Activated CD8-positive, alpha-beta memory T cell treated with anti-CD3 and anti-CD28 coated beads for 36 hours (primary cell): Measurements from ENCODE around the gene MGAT4A. TPM values are rescaled to one million over a fixed set of nuclear protein-coding genes. Genes with fewer than 3 reads are reported as not detected.

ENCODE experiments used
- CTCF ChIA-PET: fragments of 350-600 bp; sonication (Branson Sonifier 250); formaldehyde crosslinking; loops from one replicate; lab custom pipeline; 2021; ENCODE audit warnings: antibody characterized with exemption; lab: Charles Lee
- POLR2A ChIA-PET: fragments of 350-600 bp; sonication (Branson Sonifier 250); formaldehyde crosslinking; loops from one replicate; lab custom pipeline; 2021; ENCODE audit warnings: antibody characterized with exemption; lab: Charles Lee
- total RNA-seq, 2 experiments: library from RNA; stranded (reverse); gene quantifications; one replicate each; pipeline ENCODE4 v1.2.3, GENCODE V29; 2021

Gene MGAT4A
- total RNA-seq, 2 experiments from 2014 or later, result 45.2 to 48.7 TPM

- CTCF ChIA-PET, result interaction anchor here (3.2 kb wide), 1 partner anchor 8 kb away, joined by 12 read pairs; no protein-coding TSS in a partner anchor
- POLR2A ChIA-PET, result no interaction called here
Measured at GRCh38 chr2:98696200-98696599, 34.7 kb downstream of the MGAT4A start.

GRCh38 chr2:98695255-98695654, 35.7 kb downstream of the MGAT4A start:
- POLR2A ChIA-PET, result no interaction called here
- CTCF ChIA-PET, result interaction anchor here (0.8 to 3.2 kb wide), 3 partner anchors 9 to 28 kb away, joined by 3 to 12 read pairs (median 3); no protein-coding TSS in a partner anchor

GRCh38 chr2:98693477-98693876, 37.5 kb downstream of the MGAT4A start:
- ChIA-PET POLR2A (interaction anchor here (0.6 to 1.4 kb wide), 6 partner anchors 11 to 701 kb away, joined by 4 to 10 read pairs (median 5); no protein-coding TSS in a partner anchor), CTCF (interaction anchor here (0.6 to 3.2 kb wide), 3 partner anchors 11 to 235 kb away, joined by 4 to 12 read pairs (median 9); no protein-coding TSS in a partner anchor)

- CTCF ChIA-PET, result interaction anchor here (0.9 to 2.2 kb wide), 7 partner anchors 10 to 79 kb away, joined by 3 to 9 read pairs (median 3); no protein-coding TSS in a partner anchor
- POLR2A ChIA-PET, result interaction anchor here (0.5 to 1.0 kb wide), 4 partner anchors 16 to 1030 kb away, joined by 3 to 5 read pairs (median 4); partner anchors contain the start of gene MGAT4A
Measured at GRCh38 chr2:98692090-98693054, 38.6 kb downstream of the MGAT4A start.

GRCh38 chr2:98691303-98691702, 39.6 kb downstream of the MGAT4A start:
- POLR2A ChIA-PET, result no interaction called here
- CTCF ChIA-PET, result interaction anchor here (0.7 to 1.5 kb wide), 4 partner anchors 11 to 80 kb away, joined by 3 to 4 read pairs (median 3); no protein-coding TSS in a partner anchor

- ChIA-PET CTCF (interaction anchor here (0.8 to 1.0 kb wide), 2 partner anchors 8 to 37 kb away, joined by 3 read pairs; no protein-coding TSS in a partner anchor), POLR2A (interaction anchor here (0.7 kb wide), 1 partner anchor 775 kb away, joined by 3 read pairs; no protein-coding TSS in a partner anchor)
Measured at GRCh38 chr2:98685930-98686887, 44.7 kb downstream of the MGAT4A start.

GRCh38 chr2:98683728-98684127, 47.2 kb downstream of the MGAT4A start:
- ChIA-PET POLR2A (no interaction called here), CTCF (no interaction called here)

- ChIA-PET CTCF (no interaction called here), POLR2A (no interaction called here)
Measured at GRCh38 chr2:98676742-98677141, 54.2 kb downstream of the MGAT4A start.

- ChIA-PET CTCF (interaction anchor here (1.0 to 1.6 kb wide), 3 partner anchors 10 to 17 kb away, joined by 3 read pairs; no protein-coding TSS in a partner anchor), POLR2A (no interaction called here)
Measured at GRCh38 chr2:98674233-98674964, 56.5 kb downstream of the MGAT4A start.

- CTCF ChIA-PET, result no interaction called here
- POLR2A ChIA-PET, result no interaction called here
Measured at GRCh38 chr2:98669675-98670074, 61.3 kb downstream of the MGAT4A start.

- ChIA-PET POLR2A (no interaction called here), CTCF (no interaction called here)
Measured at GRCh38 chr2:98665677-98666076, 65.3 kb downstream of the MGAT4A start.

GRCh38 chr2:98664323-98664722, 66.6 kb downstream of the MGAT4A start:
- CTCF ChIA-PET, result interaction anchor here (0.7 to 3.6 kb wide), 4 partner anchors 9 to 66 kb away, joined by 3 to 16 read pairs (median 4); partner anchors contain the start of gene MGAT4A
- POLR2A ChIA-PET, result interaction anchor here (0.7 to 1.6 kb wide), 2 partner anchors 29 to 66 kb away, joined by 6 to 9 read pairs; partner anchors contain the start of gene MGAT4A

- CTCF ChIA-PET, result interaction anchor here (0.9 to 3.6 kb wide), 3 partner anchors 41 to 67 kb away, joined by 3 to 16 read pairs (median 5); partner anchors contain the start of gene MGAT4A
- POLR2A ChIA-PET, result interaction anchor here (1.6 kb wide), 1 partner anchor 67 kb away, joined by 9 read pairs; the partner anchor contains the start of gene MGAT4A
Measured at GRCh38 chr2:98663511-98664090, 67.3 kb downstream of the MGAT4A start.

GRCh38 chr2:98659491-98659840, 71.5 kb downstream of the MGAT4A start:
- ChIA-PET CTCF (interaction anchor here (0.6 to 1.7 kb wide), 4 partner anchors 10 to 274 kb away, joined by 3 to 7 read pairs (median 3); no protein-coding TSS in a partner anchor), POLR2A (interaction anchor here (0.6 to 1.5 kb wide), 3 partner anchors 70 to 75 kb away, joined by 3 to 11 read pairs (median 4); no protein-coding TSS in a partner anchor)

GRCh38 chr2:98658816-98659490, 72.0 kb downstream of the MGAT4A start:
- ChIA-PET CTCF (interaction anchor here (0.6 to 1.7 kb wide), 3 partner anchors 10 to 274 kb away, joined by 3 to 7 read pairs (median 3); no protein-coding TSS in a partner anchor), POLR2A (interaction anchor here (0.5 to 1.5 kb wide), 3 partner anchors 70 to 112 kb away, joined by 3 to 4 read pairs (median 3); no protein-coding TSS in a partner anchor)

GRCh38 chr2:98656800-98657199, 74.1 kb downstream of the MGAT4A start:
- ChIA-PET CTCF (interaction anchor here (0.6 to 1.6 kb wide), 6 partner anchors 28 to 124 kb away, joined by 3 to 5 read pairs (median 3); partner anchors contain the start of gene MGAT4A), POLR2A (interaction anchor here (0.6 to 1.3 kb wide), 3 partner anchors 8 to 75 kb away, joined by 3 to 11 read pairs (median 4); partner anchors contain the start of gene MGAT4A)
